ENCODE measurements around the gene TRIM49D1.
"Not testable (repeated sequence)": the region's sequence is repeated elsewhere in the genome, so short reads cannot be mapped to it uniquely, and the experiment has no call there.

Gene TRIM49D1, protein sequence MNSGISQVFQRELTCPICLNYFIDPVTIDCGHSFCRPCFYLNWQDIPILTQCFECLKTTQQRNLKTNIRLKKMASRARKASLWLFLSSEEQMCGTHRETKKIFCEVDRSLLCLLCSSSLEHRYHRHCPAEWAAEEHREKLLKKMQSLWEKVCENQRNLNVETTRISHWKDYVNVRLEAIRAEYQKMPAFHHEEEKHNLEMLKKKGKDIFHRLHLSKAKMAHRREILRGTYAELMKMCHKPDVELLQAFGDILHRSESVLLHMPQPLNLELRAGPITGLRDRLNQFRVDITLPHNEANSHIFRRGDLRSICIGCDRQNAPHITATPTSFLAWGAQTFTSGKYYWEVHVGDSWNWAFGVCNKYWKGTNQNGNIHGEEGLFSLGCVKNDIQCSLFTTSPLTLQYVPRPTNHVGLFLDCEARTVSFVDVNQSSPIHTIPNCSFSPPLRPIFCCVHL

DNA sequence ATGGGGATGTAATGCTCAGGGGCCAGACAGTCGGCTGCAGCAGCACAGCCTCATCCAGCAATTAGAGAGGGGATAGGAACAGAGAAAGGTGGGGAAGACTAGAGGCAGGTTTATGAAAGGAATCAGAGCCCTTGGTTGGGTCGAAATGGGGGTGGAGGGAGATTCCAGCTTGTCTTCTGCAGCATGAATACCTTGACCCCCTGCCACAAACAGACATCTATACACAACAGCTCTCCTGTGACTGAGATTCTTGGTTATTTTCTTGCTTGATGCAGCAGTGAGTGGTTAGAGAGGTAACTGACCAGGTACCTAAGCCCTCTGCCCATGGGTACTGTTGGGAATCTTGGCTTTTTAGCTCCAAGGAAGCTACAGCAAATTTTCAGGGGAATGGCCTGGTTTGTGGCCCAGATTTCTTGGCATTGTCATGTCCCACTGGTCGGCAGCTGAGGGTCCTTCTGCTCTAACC, at the start of gene TRIM49D1:
TRIM49D1 (minus strand) TSS at position 51 of the 466 bp plus-strand sequence. CDS start 4,535 bp downstream, outside the sequence.
- no peak for DNase-seq

DNA sequence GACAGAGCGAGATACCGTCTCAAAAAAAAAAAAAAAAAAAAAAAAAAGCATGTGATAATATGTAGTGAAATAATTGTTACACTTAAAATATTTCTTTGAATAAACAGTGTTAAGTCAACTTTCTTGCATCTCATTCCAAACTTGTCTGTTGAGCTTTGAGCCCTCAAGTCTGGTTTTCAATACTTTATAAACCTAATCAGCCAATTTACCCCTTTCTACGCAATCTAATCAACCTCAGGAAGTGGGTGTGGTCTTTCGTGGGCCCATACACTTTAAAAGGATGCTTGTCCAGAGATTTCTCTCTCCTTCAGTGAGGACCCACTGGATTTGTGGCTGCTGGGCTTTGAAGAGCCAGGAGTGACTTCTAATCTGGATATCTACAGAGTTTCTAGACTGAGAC, 43.7 kb upstream of the TRIM49D1 start, which contains the start of gene TRIM64:
TRIM64 (plus strand) TSS at position 301 of the 400 bp plus-strand sequence. CDS start 2,467 bp downstream, outside the sequence.
- DNase-seq: not testable (repeated sequence)

DNA sequence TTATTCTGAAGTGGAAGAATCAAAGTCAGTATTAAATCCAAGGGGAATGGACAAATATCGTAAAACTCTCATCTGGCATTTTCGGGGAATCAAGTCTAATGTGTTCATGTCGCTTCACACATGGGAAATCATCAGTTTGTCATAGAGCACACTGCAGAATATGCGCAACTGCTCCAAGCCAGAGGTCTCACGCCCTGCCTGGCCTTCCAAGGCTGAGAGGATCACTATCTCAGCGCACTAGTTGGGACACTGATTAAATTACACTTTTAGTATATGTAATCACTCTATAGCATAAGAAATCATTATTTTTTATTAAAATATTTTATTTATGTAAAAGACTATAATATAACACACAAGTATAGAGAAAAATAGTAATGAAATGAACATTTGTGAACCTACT, 38.8 kb upstream of the TRIM49D1 start:
- not testable (repeated sequence) for DNase-seq

DNA sequence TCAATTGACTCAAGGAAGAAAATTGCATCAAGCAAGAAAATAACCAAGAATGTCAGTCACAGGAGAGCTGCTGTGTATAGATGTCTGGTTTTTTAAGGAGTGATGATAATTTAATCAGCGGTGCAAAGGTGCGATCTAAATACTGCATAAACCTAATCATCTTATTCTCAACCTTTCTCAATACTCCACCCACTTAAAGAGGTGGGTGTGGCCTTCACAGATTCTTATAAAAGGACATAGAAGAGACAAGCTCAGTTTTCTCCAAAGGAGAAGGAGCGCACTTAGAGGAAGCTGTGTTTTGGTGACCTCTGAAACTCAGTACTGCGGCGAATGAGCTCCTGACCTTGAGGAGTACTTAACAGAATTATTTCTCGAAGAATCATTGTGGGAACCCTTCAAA, 1.7 kb upstream of the TRIM49D1 start, which contains the start of gene TRIM49D2:
TRIM49D2 (plus strand) TSS at position 301 of the 400 bp plus-strand sequence. CDS start 2,698 bp downstream, outside the sequence.
- not testable (repeated sequence) for DNase-seq

DNA sequence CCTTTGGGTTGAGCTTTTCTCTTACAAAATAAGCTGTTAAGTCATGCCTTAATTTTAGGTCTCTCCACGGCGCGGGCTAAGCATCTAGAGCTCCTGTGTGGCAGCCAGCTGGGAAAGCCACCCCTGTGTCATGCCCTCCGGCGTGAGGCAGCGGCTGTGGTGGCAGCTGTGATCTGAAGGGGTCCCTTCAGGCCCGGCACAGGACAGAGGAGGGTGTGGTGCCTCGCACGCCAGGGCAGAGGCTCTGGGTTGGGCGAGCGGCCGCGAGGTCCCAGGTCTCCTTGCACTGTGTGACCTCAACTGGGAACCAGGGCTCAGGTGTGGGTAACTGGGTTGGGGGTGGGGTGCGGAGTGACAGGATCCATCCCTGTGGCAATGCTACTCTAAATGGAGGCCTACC, 21.2 kb downstream of the TRIM49D1 start:
- DNase-seq: not testable (repeated sequence)

DNA sequence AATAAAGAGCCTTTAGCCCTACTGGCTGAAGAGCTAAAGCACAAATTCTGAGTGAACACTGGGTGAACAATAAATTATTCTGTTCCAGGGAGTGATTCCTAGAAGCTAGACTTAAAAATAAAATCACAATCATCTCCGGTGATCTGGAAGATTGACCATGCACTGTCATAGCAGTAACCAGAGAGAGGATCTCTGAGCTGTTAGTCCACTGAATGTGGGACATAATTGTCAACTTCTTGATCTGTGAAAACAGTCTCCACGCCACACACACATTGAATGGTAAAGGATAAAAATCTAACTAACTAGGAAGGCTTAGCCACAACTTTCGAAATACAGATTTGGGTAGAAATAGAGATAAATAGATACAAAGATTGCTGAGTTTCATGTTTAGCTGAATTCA, 28.8 kb downstream of the TRIM49D1 start:
- DNase-seq: not testable (repeated sequence)

DNA sequence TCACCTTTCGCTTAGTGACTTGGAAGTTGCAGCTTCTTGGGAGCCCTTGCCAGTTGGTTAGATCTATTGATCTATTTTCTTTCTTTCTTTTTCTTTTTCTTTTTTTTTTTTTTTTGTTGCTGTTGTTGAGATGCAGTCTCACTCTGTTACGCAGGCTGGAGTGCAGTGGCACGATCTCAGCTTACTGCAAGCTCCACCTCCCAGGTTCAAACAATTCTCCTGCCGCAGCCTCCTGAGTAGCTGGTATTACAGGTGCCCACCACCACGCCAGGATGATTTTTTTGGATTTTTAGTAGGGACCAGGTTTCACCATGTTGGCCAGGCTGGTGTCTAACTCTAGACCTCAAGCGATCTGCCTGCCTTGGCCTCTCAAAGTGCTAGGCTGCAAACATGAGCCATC, 44.5 kb downstream of the TRIM49D1 start:
- DNase-seq: not testable (repeated sequence)

DNA sequence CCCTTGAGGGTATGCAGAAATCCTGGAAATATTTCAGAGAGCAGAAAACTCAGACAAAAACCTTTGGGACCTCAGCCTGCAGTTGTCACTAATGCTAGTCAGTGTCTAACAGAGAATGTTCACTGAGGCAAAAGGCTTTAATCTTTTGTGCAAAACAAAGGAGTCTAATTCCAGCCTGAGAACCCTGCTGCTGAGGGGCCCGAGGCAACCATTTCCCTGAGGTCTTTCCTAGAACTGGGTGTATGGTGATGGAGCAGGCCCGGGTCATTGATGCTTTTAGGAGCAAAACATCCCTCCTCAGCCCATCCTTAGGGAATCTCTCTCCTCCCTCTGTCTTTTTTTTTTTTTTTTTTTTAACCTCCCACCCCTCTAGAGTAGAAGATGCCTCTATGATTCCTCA, 49.5 kb downstream of the TRIM49D1 start:
- DNase-seq: not testable (repeated sequence)

DNA sequence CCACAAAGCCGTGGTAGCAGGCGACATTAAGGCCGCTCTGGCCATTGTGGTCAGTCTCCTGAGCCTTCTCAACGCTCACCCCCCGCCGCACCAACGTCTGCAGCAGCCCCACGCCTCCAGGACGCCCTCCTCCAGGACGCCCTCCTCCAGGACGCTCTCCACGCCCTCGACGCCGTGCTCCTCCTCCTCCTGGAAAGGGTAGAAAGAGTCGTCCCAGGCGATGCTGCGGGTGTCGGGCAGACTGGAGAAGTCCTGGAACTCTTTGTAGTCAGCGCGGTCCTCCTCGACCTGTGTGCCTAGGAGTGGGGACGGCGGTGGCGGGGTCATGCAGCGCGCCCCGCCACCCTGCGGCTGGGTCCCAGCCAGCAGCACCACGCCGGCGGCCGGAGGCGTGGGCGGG, 56.8 kb downstream of the TRIM49D1 start:
- DNase-seq: not testable (repeated sequence)

DNA sequence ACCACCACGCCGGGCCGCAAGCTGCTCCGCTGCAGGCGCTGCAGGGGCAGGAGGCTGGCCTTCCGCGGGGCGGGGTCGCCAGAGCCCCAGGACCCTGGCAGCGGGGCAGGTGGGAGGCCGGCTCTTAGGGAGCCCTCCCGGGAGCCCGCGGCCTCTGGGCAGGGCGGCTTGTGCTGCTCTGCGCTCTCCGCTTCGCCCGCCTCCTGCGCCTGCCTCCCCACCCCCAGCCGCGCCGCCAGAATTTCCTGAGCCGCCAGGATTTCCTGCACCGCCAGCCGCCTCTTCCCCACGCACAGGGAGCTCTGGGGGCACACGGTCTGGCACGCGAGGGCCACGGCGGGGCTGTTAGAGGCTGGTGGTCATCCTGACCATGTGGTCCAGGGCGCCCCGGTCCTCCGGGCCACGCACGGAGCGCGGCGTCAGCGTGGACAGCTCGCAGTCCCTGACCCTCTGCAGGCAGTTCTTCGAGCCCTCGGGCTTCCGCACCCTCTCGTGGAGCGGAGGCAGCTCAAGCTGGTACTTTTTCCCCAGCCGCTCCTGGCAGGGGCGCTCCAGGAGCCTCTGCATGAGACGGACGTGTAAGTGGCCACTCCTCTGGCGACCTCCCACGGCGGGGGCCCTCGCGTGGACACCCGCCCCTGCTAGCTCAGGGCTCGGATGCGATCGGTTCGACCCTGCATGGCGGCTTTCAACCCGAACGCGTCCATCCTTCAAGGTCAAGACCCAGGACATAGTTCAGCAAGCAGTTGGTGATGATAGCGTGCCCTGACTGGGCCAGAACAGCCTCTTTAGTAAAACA, 57.9 kb downstream of the TRIM49D1 start:
- DNase-seq: not testable (repeated sequence)

All from NCI-H1417 (cell line).